GM19238 (cell line): ENCODE results near the gene NUP62.

Experiments
- DNase-seq: peaks from one replicate; pipeline ENCODE4 v3.0.0; 2011; ENCODE audit warnings: low spot score; ENCODE audit not compliant: insufficient read length

NUP62 gene

DNA sequence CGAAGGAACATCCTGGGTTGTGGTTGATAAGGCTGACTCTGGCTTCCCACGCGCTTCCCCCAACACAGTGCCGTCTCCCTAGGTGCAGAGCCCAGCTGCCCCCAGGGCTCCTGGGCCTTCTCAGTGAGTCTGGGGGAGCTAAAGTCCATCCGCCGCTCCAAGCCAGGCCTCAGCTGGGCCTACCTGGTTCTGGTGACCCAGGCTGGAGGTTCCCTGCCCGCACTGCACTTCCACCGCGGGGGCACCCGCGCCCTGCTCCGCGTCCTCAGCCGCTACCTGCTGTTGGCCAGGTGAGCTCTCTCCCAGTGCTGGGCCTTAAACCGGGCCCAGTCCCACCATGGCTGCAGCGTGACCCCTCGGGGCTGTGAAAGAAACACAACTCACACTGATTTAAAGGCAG is 48.1 kb downstream of the NUP62 start:
- DNase-seq = no peak

DNA sequence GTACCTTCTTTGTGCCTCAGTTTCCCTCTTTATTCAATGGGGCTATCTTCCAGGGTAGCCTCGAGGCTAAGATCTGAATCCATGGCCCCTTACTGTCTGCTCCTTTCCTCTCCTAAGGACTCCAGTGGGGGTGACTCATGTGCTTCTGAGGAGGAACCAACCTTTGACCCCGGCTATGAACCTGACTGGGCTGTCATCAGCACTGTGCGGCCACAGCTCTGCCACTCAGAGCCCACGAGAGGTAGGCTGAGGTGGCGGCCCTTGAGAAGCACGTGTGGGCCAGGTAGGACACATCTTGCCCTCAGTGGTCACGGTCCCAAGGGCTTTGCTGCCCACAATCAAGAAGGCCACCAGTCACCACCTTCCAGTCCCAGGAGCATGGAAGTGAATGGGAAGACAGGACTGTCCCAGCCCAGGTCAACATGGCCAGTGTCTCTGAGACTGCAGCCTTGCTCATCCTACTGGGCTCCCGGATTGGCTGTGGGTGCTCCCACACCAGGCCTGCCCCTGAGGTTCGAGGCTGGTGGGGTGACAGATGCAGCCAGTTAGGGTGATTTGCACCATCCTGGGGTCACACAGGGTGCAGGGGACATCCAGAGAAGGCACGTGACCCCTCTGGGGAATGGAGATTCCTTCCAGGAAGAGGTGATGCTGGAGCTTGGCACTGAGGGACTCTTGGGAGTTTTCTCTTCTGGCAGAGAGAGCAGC is 49.0 kb downstream of the NUP62 start:
- DNase-seq = no peak

DNA sequence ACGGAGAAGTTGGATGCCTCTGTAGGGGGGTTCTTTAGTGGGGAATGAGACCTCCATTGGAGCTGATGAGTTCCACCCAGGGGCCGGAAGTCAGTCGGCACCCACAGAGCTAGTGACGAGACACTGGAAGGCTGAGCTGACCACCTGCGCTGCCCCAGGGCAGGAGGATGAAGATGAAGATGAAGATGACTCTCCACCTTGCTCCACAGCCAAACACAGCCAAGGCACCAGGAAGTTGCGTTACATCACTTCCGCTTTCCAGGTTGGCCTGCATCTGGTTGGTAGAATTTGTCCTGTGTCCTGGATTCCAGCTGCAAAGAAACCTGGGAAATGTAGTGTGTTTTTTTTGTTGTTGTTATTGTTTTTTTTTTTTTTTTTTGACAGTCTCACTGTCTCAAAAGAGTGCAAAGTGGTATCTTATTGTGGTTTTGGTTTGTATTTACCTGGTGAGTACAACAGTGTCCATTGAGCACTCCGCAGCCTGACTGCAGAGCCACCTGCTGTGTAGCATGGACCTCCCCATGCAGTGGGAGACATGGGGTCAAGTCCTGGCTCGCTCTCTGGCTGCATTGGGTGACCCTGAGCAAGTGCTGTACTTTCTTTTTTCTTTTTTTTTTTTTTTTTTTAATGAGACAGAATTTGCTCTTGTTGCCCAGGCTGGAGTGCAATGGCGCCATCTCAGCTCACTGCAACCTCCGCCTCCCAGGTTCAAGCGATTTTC is 49.9 kb downstream of the NUP62 start:
- no peak for DNase-seq

DNA sequence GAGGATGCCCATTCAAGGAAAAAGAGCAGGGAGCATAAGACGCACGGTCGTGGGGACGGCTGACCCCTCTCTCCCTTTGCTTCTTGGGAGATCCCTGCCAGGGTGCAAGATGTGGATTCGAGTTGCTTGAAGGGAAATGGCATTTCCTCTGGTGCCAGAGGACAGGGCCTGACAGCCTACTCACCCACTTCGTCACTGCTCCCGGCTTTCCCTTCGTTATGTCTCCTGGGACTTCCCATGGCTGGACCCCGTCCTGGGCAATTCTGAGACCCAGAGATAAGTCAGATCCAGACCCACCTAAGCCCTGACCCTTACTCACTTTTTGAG is 50.6 kb downstream of the NUP62 start:
- no peak for DNase-seq

DNA sequence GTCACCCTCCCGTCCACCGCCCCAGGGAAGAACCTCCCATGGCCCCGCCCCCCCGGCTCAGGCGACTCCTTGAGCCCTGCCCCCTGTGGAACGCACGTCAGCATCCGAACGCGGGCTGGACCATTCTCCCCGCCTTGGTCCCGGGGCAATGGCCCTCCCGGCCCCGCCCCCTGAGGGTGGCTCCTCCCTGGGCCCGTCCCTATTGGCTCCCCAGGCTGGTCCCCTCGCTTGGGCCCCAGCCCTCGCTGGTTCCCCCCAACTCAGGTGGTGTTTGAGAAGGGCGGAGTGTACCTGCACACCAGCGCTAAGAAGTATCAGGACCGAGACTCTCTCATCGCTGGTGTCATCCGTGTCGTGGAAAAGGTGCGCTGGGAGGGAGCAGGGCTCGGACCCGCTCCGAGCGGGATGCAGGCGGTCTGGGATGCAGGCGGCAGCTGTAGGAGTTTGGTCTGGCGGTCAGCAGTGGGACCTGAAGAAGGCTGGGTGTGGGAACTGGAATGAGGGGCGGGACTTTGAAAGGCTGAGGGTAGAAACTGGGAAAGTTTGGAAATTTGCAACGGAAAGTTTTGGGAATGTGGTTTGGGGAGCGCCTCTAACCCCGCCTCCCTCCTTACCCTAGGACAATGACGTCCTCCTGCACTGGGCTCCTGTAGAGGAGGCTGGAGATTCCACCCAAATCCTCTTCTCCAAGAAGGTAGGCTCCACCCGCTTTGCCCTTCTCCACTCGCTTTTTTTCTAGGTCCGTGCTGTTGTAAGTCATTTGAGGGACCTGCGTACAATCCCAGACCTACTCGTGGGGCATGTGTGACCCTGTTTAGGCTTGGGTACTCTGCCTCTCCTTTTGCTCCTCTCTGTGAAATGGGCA is 51.2 kb downstream of the NUP62 start:
- DNase-seq = peak; percentile 99

DNA sequence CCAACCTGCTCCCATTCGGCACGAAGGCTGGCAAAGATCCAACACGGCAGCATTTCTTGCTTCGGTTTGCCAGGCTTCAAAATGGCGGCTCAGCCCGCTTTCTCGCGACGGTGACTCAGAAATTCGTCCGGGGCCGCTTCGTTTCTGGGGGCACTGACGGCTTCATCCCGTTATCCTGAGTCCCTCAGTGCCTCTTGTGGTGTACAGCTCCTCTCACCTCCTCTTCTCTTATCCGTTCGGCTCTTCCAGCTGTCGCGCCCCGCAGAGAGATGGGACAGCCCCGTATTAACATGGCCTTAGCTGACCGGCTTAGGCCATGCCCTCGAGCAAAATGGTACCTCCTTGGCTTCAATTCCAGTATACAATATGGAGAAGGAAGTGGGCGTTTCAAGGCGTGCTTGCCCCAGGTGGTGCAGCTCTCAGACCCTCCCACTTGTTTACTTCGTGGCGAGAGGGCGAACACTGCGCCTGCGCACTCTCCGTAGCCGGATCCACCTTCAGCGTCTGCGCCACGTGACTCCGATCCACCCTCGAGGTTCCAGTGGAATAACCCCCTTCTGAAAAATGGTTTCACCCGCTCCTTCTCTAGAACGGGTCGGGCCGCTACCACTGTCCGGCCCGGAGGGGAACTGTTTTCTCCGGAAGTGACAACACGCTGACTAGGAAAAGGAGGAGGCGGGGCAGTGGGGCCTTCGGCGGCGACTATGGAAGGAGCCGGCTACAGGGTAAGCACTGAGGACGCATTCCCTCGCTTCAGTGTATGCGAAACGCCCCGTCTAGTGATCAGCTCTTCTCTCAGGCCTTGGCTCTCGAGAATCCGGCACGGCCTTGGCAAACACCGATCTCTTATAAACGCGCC is 52.1 kb downstream of the NUP62 start, which contains the start of the genes AKT1S1 and TBC1D17:
Gene AKT1S1 (minus strand): TSS at position 336 of the 859 bp plus-strand sequence. CDS start 4,060 bp downstream, outside the sequence.
Gene TBC1D17 (plus strand): TSS at position 683 of the 859 bp plus-strand sequence. CDS start 22 bp downstream, at position 705.
- peak; percentile 98 for DNase-seq

DNA sequence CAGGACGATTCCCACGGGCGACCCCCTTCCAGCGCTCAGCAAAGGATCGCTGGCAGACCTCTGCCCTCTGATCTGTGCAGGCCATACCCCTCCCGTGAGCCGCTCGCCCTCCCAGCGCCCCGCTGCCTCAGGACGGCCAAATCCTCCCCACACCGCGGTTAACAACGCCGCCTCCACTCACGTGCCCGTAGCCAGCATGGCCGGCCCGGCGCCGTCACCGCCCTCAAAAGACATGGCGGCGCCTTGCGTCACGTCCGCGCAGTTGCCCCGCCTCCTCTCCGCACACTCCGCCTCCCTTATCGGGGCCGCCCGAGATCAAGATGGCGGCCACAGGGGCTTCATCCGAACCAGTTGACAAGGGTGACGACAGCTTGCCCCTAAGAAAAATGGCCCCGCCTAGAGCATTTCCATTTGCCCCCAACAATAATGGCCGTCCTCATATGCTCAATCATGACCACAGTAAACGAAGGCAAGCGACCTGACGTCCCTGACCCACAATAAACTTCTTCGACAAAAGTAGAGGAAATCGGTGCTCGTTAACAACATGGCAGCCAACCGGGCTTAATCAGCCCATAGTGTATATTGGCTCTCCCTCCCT is 52.8 kb downstream of the NUP62 start:
- peak; percentile 61 for DNase-seq

DNA sequence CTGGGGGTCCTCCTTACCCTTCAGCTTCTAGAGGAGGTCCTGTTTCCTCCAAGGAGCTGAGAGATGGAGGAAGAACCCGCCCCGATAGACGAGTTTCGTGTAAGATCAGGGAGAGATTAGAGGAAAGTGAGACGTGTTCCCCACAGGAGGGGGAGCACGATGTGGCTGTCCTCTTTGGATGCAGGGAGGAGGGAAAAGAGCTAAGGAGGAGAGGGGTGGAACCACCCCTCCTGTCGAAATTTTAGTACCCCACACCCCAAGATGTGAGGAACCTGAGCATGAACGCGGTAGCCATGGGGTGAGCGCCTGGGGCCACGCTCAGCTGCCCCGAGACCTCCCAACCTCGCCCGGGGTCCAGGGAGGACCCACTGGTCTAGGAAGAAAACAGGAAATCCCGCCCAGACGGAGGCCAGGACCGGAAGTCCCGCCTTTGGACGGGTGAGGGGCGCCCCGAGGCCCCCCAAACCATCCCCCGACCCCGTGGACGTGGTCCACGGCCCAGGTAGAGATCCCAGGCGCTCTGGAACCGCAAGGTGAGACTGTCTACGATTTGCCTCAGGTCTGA is 53.4 kb downstream of the NUP62 start:
- no peak for DNase-seq

DNA sequence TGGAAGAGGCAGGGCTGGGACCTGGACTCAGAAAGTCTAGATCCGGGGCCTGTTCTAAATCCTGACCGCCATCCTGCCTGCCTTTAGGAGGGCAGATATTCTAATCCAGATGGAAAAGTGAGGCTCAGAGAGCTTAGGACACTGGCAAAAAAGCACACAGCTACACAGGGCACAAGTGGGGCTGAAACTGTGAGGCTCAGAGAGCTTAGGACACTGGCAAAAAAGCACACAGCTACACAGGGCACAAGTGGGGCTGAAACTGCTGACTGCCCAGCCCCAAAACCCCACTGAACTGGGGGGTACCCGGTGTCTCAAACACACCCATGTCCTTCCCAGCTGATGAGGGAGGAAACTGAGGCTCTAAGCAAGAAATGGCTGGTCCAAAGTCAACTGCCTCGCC is 54.1 kb downstream of the NUP62 start:
- no peak for DNase-seq

DNA sequence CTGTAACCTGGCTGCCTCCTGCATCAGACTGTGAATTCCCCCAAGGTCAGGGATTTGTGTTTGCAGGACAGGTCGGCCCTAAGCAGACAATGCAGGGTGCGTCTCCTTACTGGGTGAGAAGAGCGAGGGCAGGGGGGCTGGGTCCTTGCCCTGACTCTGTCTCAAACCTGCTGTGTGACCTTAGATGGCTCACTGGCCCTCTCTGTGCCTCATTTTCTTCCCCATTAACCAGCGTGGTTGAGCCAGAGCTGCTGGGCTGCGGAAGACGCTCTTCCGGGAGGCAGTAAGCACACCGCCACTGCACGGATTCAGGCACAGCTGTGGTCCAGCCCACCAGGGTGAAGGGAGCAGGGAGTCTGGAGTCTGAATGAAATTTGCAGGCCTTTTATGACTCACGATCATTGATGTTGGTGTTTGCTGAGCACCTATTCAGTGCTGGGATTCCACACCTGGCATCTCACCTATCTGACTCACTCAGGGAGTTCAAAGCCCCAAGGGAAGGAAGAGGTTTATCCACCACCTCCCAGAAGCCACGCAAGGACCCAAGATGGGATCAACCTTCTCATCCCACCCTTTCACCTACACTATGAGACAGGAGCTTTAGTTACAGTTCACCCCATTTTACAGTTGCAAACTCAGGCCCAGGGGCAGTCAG is 54.7 kb downstream of the NUP62 start:
- DNase-seq = no peak

DNA sequence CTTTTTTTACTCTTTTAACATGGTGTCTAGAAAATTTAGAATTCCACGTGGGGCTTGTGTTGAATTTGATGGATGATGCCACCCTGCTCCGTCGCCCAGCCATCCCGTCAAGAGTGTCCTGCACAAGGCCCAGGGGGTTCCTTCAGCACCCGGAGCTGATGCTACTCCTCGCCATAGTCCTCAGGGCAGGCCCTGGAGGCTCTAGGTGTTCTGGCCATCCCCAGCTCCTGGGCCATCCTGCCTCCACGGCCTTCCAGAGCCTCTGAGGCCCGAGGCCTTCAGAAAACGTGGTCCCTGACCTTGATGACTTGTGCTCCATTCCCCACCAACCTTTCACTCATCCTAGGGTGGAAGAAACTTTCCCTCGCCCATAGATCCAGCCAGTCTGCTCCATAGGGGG is 55.5 kb downstream of the NUP62 start:
- no peak for DNase-seq

DNA sequence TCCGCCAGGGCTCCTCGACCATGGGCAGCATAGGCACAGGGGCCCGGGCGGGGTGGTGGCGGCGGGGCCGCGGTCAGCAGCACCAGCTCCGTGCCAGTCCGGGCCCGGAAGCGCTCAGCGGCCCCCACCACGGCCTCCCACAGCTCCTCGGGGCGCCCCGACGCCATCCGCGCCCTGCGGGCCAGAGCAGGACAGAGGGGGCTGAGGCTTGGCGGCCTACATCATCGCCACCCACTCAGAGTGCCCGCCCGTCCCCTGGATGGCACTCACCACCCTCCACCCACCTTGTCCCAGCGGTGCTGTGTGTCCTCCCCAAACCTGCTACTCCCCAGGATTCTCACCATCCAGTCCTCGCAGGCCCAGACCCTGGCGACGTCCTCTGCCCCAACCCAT is 56.2 kb downstream of the NUP62 start:
- no peak for DNase-seq

DNA sequence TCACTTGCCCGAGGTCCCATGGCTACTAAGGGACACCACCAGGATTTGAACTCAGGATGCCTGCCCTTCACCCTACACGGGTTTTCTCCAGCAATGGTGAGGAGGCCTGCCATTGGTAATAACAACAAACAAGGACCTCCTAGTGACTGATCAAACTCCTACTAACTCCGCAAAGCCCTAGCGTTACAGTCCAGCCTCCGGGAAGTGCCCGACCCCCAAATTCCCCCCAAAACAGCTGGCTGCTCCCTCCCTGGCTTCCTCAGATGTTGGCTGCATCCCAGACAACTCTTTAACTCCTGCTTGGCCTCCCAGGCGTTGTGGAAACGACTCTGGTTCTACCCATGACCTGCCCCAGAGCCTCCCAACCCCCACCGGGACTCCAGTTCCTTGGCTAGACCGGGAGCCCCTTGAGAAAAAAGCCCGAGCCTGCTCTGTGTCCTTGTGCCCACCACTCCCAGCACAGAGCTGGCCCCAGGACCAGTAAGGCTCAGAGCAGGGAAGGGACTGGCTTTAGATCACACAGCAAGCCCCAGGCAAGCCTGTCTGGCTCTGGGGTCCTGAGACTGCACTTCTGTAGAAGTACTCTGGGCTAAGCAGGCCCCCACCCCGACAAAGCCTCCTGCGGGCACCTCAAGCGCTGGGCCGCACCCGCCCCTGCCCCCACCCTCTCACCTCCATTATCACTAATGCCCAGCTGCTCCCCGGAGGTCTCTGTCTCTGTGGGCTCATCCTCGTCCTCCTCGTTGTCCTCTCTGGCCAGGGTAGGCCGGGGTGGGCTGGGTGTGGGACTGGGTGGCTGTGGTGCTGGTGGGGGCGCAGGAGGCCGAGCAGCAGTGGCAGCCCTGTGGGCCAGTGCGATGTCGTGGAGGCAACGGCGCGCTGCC is 56.8 kb downstream of the NUP62 start:
- no peak for DNase-seq

DNA sequence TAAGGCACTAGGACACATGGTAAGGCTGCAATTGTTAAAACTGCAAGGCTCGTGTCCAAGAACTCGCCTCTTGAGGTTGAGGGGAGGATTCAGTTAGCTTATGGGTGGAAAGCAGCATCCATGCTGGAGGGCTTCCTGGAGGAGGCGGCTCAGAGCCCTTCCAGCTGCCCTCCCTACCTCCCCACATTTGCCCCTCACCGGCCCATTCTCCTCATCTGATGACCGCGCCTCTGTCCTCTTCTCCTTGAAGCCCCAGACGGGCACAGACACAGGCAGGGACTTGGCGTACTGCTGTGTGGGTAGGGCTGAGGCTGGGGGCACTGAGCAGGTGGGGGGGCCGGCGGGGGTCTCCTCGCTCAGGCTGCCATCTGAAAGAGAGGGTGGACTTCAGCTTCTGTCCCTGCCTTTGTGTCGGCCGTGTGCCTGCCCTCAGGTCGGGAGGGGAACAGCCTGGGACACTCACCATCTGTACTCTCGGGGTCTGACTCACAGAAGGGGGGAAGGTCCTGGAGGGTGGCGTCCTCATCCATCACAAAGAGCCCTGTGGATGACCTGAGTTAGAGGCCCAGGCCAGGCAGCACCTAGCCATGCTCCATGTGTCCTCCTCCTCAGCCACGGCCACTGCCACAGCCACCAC is 57.8 kb downstream of the NUP62 start:
- no peak for DNase-seq

DNA sequence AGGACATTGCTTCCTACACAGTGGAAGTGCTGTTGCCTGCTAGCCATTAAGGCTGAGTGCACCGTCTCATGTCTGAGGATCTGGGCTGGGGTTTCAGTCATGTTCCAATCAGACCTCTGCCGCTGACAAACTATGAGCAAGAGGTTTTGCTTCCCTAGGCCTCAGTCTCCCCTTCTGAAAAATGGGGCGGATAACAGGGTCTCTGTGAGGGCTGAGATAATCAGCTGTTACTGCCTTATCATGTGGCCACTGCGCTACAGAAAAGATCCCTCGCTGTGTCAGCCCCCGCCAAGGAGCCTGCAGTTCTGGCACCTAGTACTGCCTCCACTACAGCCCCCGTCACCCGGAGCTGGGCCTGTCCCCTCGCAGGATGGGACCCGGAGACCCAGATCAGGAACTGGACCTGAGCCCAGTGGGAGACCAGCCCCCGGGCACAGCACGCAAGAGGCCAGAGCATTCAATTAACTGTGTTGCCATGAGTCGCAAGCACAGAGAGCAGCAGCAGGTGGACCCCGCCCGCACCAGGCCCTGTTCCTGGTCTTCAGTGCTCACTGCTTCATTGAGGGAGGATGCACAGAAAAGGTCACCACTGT is 58.9 kb downstream of the NUP62 start:
- no peak for DNase-seq

DNA sequence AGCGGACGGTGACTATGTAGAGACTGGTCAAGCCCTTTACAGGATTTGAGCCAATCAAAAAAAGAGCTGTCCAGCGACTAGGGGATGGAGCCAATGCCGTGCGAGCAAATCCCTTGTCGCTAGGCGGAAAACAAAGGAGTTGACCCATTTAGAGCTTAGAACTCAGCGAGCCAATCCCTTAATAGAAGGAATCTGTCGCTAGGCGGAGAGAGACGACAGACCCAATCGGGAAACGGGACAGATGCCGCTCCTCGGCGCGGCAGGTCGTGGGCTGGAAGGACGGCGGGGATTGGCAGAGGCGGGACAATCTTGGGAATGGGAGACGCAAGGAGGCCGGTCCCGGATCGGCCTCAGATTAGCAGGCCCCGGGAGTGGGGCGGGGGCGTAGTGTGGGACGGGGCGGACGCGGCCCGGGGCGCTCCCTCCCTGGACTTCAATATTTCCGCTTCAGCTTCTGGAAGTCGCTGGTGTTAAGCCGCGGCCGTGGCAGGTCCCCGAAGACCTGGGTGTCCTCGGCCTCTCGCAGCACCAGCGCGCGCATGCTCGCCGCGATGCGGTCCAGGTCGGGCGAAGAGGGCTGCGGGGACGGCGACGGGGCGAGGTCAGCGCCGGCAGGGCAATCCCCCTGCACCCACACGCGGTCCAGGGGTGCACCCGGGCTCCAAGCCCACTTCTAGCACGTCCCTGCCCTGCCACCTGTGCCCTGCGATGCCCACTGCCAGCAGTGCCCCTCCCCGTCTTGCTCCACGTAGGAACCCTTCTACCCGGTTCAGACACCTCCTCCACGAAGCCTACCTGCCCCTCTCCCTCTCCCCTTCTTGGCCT is 59.6 kb downstream of the NUP62 start:
- peak; percentile 85 for DNase-seq

DNA sequence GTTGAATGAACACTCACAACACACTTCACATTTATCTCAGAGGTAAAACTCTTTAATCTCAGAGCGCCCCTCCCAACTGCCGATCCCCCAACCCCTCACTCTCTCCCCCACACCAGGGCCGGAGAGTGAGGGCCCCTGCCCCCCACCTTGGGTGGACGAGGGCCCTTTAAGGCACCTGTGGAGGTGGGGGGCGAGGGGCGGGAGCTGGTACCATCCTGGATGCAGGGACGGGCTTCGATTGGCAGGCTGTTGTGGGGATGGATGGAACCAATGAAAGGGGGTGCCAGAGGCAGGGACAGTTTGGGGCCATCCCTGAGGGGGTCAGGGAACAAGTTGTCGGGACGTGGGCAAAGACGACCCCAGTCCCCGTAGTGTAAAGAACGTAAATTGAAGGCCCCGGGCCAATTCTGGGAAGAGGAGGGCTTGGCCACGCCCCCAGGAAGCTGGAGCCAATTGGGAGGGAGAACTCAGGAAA is 60.3 kb downstream of the NUP62 start:
- DNase-seq = no peak
